SK-N-MC (cell line): ENCODE results near the gene FOXI2.

Experiments
- EZH2 ChIP-seq: fragments of 200-600 bp; sonication (generic); IDR thresholded peaks from one replicate; pipeline ENCODE4 v1.6.1; 2017; ENCODE audit warnings: antibody characterized with exemption
- FOXP2 ChIP-seq: optimal IDR thresholded peaks from 2 replicates; pipeline ENCODE3; 2011; ENCODE audit warnings: mild to moderate bottlenecking, moderate library complexity; ENCODE audit not compliant: insufficient read depth; ENCODE audit errors: extremely low read length, control extremely low read depth
- POLR2AphosphoS5 ChIP-seq: IDR thresholded peaks from 2 replicates; pipeline ENCODE4 v1.6.1; 2012; ENCODE audit warnings: mild to moderate bottlenecking, low read depth, low read length, borderline replicate concordance

DNA sequence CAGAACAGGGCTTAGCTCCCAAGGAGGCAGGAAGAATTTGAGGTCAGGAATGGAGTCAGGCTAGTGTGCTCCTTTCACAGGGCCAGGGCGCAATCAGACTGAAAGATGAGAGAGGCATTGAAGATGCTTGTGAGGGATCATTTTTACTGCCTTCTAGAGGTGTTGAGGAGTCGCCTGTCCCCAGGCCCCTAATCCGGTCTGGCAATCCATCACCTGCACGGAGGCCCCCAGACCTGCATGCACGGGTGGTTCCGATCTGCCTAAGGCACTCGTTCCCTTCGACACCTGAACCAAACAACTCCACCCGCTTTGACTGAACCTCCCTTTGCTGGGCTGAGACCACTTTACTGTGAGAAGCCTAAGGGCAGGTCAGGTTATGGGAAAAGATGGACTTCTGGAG is 8.0 kb downstream of the FOXI2 start:
- no peak for TF ChIP-seq POLR2AphosphoS5
- TF ChIP-seq EZH2, result no peak
- no peak for TF ChIP-seq FOXP2
